GM21360 (cell line): ENCODE data around the gene INS.

Experiments used
- ATAC-seq: cut with Tn5 transposase; IDR thresholded peaks from one replicate; pipeline ENCODE4 v1.9.1; 2021; ENCODE audit warnings: mild to moderate bottlenecking, moderate library complexity; ENCODE audit not compliant: unreplicated experiment

Gene INS

GRCh38 chr11:2160736-2161259, at the start of gene INS:
Gene INS, minus strand, starts transcription at chr11:2161209. Its CDS starts 238 bp downstream, at chr11:2160971.
- ATAC-seq, result no peak

DNA sequence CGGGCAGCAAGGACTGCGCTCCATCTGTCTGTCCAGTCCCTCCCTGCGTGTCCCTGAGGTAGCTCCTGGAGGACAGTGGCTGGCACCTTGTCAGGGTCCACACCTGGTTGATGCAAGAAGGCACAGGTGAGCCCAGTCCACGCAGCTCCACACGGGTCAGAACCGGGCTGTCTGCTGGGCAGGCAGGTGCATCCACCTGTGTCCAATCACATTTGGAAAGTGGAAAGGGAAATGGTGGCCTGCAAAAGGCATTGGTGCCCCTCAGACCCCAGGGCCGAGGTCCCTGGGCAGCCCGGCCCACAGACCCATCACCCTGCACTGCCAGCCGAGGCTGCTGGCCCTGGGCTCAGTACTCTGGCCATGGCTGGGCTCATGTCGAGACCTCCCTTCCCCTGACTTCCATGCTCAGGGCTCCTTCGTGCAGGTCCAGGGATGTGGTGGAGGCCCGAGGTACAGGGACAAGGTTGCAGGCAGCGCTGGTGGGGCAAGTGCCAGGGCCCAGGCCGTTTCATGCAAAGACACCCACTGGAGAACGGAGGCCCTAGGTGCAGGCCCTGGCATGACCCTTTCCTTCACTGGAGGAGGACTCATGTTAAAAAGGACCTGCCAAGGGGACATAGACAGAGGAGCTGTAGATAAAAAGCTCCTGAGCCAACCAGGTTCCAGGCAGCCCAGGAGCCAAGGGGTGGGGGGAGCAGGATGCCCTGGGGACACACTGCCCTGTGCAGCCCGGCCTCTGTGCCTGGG, 49.5 kb upstream of the INS start:
- no peak for ATAC-seq

GRCh38 chr11:2209900-2210321, 48.9 kb upstream of the INS start:
- ATAC-seq, result no peak

GRCh38 chr11:2209370-2209801, 48.4 kb upstream of the INS start:
- ATAC-seq, result no peak

DNA sequence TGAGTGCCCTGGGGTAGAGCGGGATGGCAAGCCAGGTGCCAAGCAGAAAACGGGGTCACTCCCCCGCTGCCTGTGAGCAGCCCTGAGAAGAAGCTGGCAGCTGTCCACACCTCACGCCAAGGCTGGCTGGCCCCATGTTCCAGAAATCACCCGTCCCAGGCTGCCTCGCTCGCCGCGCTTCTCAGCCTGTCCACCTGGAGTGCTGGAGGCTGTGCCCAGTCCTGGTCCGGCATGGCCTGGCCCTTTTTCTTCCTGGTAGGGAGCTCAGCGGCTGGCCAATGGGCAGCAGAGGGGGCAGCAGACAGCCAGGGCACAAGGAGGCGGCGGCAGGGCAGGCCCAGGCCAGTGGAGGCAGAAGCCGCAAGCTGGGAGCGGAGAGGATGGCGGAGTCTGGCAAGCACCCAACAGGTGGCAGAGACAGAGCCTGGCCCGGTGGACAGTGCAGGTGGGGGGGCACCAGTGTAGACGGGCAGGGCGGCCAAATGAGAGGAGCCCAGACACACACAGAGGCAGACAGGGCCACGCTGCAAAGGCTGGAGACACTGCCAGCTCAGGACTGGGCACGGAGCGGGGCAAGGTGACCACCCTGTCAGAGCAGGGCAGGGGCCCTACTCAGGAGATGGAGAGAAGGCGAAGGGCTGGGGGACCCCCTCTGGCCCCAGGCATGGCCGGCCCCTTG, 47.8 kb upstream of the INS start:
- ATAC-seq, result no peak

GRCh38 chr11:2207773-2208621, 47.0 kb upstream of the INS start:
- ATAC-seq, result no peak

DNA sequence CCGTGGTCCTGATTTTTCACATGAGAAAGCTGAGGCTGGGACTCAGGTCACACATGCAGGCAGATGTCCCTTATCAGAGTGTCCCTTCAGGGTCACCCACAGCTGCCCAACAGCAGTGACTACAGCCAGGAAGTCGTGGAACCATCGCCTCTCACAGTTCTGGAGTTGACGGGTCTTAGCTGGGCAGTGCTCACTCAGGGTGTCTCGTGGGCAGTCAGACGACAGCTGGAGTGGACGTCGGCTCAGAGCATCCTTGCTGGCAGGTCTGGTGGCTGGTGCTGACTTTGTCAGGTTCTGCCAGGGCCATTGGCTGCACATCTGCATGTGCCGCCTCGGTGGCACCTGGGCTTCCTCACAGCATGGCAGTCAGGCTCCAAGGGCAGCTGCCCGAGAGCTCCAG, 46.2 kb upstream of the INS start:
- no peak for ATAC-seq

DNA sequence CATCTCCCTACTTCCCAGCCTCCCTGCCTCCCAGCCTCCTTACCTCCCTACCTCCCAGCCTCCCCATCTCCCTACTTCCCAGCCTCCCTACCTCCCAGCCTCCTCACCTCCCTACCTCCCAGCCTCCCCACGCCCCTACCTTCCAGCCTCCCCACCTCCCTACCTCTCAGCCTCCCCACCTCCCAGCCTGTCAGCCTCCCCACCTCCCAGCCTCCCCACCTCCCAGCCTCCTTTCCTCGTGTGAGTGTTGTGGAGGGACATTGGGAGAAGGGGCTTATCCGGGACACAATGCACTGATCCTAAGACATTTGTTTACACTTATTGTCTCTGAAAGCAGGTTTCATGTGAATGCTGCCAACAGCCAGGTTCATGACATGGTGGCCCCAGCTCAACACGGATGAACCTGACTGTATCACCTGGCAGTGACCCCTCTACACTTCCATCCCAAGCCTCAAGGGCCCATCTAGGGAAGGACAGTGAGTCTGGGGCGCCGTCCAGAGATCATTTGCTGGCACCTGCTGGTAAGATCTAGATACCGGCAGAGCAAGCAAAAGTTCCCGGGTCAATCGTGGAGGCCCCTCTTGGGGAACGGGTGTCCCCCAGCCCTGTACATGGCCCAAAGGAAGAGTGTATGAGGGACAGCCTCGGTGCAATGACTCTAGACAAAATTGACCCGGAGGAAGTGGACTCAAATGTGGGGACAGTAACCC, 45.1 kb upstream of the INS start:
- ATAC-seq, result no peak

DNA sequence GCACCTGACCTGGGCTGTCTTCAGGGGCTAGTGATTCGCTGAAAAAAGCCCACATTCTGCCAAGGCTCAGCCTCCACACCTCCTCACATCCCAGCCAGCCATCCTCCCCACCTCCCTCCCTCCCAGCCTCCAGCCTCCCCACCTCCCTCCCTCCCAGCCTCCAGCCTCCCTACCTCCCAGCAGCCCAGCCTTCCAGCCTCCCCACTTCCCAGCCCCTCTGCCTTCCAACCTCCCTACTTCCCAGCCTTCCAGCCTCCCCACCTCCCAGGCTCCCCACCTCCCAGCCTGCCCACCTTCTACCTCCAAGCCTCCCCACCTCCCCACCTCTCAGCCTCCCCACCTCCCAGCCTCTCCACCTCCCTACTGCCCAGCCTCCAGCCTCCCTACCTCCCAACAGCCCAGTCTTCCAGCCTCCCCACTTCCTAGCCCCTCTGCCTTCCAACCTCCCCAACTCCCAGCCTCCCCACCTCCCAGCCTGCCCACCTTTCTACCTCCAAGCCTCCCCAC, 44.3 kb upstream of the INS start:
- no peak for ATAC-seq

DNA sequence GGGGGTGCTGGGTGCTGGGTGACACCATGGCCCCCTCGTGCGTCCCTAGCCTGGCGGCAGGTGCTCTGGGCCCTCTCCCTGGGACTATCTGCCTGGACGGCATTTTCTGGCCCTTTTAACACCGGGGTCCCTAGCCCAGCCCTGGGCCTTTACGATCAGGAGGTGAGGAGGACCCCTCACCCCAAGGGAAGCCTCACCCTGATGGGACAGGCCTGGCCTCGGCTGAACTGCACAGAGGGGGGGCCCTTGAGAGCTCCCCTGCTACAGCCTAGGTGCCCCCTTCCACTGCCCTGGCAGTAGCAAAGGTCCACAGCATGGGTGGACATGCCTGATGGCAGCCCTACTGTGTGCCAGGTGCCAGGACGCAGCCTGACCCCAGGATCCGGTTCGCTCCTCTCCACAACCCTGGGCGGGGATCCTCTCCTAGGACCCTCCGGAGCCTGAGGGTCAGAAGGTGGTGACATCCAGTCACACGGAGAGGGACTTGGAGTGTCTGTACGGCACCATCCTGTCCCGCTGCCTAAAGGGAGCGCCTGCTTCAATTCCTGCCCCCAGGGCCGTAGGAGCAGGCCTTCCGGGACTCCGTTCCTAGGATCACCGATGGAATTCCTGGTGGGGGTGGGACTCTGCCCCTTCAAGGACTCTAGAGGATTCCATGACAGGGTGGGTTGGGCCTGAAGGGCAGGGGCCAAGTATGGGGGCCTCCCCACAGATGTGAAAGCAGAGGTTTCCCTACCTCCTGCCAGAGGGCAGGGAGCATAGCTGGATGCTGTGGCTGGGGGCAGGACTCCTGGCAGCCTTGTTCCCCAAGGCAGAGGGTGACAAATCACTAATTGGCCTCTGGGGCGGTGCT, 43.6 kb upstream of the INS start:
- no peak for ATAC-seq

DNA sequence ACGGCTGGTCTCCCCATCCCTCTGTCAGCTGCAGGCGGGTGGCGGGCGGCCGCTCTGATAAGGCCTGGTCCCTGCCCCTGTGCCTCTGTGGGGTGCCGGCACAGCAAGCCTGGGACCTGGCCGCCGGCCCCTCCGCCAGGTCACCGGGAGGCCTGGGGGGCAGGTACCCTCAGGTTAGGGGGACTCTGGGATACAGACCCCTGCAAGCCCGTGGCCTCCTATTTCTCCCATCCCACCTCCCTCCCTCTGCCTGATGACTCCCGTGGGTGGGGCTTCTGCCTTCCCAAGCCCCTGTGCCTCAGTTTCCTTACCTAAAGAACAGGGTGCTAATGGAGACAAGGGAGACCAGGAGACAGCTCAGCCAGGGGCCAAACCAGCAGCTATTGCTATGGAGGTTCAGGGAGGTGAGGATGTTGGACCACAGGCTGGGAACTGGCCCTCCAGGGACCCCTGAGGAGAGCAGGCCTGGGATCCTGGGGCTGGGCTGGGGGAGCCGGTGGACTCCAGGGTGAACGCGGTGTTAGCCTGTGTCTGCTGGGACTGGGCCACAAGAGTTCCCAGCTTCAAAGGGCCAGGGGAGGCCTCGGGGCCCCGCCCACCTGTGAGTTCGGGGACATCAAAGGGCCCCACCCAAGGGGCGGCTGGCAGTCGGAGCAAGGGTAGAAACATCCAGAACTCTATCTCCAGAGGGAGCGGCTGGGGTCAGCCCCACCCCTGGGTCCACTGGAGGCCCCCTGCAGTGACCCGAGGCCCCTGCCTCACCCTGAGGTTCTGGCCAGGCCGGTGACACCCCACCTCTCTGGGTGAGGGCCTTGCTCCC, 42.6 kb upstream of the INS start:
- no peak for ATAC-seq

- no peak for ATAC-seq
Measured at GRCh38 chr11:2202900-2203439, 42.0 kb upstream of the INS start.

GRCh38 chr11:2202071-2202899, 41.3 kb upstream of the INS start:
- ATAC-seq, result no peak

DNA sequence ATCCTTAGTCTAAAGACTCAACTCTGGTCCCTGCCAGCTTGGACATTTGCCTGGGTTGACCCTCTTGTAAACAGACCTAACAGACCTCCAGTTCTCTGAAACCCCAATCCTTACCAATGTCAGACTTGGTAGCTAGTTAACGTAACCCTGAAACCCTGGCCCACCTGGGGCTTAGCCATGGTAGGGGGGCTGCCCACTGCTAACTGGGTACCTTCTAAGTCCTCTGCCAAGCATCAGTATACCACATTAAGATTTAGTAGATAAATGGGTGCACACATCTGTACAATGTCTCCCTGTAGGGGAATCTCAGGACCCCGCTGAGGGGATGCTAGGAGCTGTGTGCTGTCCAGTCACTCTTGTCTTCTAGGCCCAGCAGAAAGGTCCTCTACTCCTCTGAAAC, 40.5 kb upstream of the INS start:
- ATAC-seq, result no peak

- no peak for ATAC-seq
Measured at GRCh38 chr11:2200957-2201519, 40.0 kb upstream of the INS start.

DNA sequence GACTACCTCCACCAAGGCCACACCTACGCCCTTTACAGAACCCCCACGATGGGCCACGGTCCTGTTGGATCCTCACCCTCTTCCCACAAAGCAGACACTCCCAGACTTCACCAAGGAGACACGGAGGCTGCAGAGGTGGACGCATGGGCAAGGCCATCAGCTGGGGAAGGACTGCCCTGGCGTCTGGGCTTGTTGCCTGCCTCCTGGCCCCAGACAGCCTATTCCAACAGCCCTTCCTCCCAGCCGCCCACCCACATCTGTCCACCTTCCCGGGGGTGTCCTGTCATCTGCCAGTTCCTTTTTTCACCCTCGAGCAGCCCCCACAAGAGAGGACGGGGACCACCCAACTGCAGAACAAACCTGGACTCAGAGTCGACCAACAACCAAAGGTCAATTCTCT, 39.5 kb upstream of the INS start:
- ATAC-seq, result no peak
